ENCODE data around the gene ACOT12. TPM values are rescaled to one million over a fixed set of nuclear protein-coding genes. Genes with fewer than 3 reads are reported as not detected.

ACOT12 gene
- total RNA-seq, 1 donor from 2014 or later, result not detected

DNA sequence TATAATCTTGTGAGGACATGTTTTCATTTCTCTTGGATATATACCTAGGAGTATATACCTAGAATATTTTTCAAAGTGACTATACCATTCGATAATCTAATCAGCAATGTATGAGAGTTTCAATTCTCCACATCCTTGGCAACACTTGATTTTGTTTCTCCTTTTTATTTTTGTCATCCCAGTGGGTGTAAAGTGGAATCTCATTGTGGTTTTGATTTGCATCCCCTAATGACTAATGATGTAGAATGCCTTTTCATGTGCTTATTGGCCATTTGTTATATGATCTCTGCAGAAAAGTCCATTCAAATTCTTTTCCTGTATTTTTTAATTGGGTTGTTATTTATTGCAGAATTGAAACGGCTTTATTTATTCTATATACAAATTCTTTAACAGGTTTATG is 77.4 kb downstream of the ACOT12 start:
- TF ChIP-seq, protein P1, sequence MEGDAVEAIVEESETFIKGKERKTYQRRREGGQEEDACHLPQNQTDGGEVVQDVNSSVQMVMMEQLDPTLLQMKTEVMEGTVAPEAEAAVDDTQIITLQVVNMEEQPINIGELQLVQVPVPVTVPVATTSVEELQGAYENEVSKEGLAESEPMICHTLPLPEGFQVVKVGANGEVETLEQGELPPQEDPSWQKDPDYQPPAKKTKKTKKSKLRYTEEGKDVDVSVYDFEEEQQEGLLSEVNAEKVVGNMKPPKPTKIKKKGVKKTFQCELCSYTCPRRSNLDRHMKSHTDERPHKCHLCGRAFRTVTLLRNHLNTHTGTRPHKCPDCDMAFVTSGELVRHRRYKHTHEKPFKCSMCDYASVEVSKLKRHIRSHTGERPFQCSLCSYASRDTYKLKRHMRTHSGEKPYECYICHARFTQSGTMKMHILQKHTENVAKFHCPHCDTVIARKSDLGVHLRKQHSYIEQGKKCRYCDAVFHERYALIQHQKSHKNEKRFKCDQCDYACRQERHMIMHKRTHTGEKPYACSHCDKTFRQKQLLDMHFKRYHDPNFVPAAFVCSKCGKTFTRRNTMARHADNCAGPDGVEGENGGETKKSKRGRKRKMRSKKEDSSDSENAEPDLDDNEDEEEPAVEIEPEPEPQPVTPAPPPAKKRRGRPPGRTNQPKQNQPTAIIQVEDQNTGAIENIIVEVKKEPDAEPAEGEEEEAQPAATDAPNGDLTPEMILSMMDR (IDR thresholded peaks at IDR 0.05), result no peak
- ATAC-seq (no peak), DNase-seq (no peak)
- Histone ChIP-seq H3K27me3 (no peaks in the 10 kb centered on the region), H3K27ac (no peak overlapping the region), H3K4me3 (no peak overlapping the region), H3K36me3 (peaks cover 36% of the 10 kb centered on the region), H3K9me3 (no peaks in the 10 kb centered on the region), H3K4me1 (no peaks in the 10 kb centered on the region)
- intact Hi-C loops (cut with DNase I), result no loop called here

DNA sequence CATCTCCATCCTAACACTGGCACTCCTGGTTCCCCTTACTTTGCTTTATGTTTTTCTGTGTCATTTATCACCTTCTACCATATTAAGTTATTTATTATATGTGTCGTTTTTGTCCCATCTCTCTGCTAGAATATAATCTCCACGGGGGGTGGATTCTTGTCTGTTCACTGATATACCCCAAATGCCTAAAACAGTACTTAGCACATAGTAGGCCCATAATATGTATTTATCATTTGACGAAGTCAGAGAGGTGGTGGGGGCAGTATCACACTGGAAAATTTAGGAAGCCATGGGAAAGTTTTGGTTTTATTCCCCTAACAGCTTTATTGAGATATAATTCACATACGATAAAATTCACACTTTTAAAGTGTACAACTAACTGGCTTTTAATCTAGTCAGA is 78.1 kb downstream of the ACOT12 start:
- H3K27ac ChIP-seq, result no peak overlapping the region
- no peaks in the 10 kb centered on the region for H3K9me3 ChIP-seq
- ATAC-seq (no peak), DNase-seq (no peak)
- H3K36me3 ChIP-seq, result peaks cover 43% of the 10 kb centered on the region
- H3K27me3 ChIP-seq, result no peaks in the 10 kb centered on the region
- no peak overlapping the region for H3K4me3 ChIP-seq
- intact Hi-C loops (cut with DNase I), result no loop called here
- H3K4me1 ChIP-seq, result no peaks in the 10 kb centered on the region
- TF ChIP-seq, protein P1 (IDR thresholded peaks at IDR 0.05), result no peak

DNA sequence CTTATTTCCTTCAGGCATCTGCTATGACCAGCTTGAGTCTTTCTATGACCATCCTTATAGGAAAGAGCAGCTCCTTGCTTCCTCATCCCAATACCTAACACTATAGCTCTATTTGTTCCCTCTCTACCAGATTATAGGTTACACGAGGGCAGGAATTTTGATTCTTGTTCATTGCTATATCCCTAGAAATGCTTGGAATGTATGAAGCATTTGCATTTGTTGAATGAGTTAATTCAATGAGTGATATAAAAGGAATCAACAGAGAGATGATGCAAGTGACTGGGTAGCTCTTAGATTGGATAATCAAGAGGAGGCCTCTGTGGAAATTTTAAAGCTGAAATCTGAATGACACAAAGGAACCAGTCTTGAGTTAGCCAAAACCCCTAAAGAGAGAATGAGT is 78.6 kb downstream of the ACOT12 start:
- no peak overlapping the region for H3K4me3 ChIP-seq
- ATAC-seq, result no peak
- TF ChIP-seq, protein P1 (IDR thresholded peaks at IDR 0.05), result no peak
- peaks cover 48% of the 10 kb centered on the region for H3K36me3 ChIP-seq
- no peaks in the 10 kb centered on the region for H3K9me3 ChIP-seq
- H3K4me1 ChIP-seq, result no peaks in the 10 kb centered on the region
- intact Hi-C loops (cut with DNase I), result no loop called here
- H3K27ac ChIP-seq, result no peak overlapping the region
- no peaks in the 10 kb centered on the region for H3K27me3 ChIP-seq
- DNase-seq, result no peak

DNA sequence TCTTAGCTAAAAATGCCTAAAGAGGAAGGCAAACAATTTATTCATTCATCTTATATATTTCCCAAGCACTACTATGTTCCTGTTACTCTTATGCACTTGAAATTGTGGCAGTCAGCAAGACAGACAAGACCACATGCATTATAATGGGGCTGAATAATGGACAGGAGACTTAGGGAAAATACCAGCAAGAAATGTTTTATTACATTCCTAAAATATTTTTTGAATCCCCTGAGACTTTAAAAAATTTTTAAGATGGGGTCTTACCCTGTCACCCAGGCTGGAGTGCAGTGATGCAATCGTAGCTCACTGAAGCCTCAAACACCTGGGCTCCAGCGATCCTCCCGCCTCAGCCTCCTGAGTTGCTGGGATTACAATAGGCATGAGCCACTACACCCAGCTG is 79.4 kb downstream of the ACOT12 start:
- H3K36me3 ChIP-seq, result peaks cover 54% of the 10 kb centered on the region
- no peaks in the 10 kb centered on the region for H3K27me3 ChIP-seq
- no peak for DNase-seq
- no peak overlapping the region for H3K27ac ChIP-seq
- TF ChIP-seq, protein P1 (IDR thresholded peaks at IDR 0.05), result no peak
- no peaks in the 10 kb centered on the region for H3K4me1 ChIP-seq
- intact Hi-C loops (cut with DNase I), result no loop called here
- ATAC-seq, result no peak
- H3K4me3 ChIP-seq, result no peak overlapping the region
- H3K9me3 ChIP-seq, result no peaks in the 10 kb centered on the region

DNA sequence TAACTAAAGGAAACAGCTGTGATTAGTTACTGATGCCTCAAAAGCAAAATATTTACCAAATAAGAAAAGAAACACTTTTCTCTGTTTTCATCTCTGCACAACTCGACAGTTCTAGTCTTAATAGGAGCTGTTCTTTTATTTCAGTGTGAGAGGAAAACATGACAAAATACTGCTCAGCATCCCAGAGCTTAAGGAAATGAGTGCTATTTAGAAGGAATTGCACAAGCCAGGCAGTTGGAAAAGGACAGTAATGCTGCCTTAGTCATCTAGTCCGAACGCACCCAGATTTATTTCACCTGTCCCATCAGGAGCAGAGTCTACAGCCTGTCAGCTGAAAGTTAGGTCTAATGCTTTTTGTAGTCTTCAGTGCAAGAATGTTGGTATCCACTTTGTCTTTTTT is 80.2 kb downstream of the ACOT12 start:
- TF ChIP-seq, protein P1 (IDR thresholded peaks at IDR 0.05), result no peak
- Histone ChIP-seq H3K27ac (no peak overlapping the region), H3K4me1 (no peaks in the 10 kb centered on the region), H3K9me3 (no peaks in the 10 kb centered on the region), H3K36me3 (peaks cover 60% of the 10 kb centered on the region), H3K4me3 (no peak overlapping the region), H3K27me3 (no peaks in the 10 kb centered on the region)
- ATAC-seq, result no peak
- no peak for DNase-seq
- intact Hi-C loops (cut with DNase I), result no loop called here

DNA sequence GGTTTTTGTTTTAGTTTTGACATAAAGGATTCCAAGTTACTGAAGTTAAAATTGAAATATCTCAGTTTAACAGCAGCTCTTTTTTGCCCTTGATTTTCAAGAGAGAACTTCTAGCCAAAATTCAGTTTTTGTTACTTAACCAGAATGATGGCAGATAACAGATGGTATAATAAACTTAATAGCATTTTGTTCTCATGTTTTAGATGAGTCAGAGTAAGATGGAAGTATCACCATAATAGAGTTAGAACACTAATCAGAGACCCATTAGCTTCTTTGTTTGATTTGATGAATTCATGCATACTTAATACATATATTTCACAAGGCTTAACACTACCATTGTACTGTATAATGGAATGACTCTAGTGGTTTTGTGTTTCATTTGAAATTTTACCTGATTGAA is 80.7 kb downstream of the ACOT12 start:
- TF ChIP-seq, protein P1 (IDR thresholded peaks at IDR 0.05), result no peak
- H3K27me3 ChIP-seq, result no peaks in the 10 kb centered on the region
- H3K4me3 ChIP-seq, result no peak overlapping the region
- peaks cover 60% of the 10 kb centered on the region for H3K36me3 ChIP-seq
- DNase-seq (no peak), ATAC-seq (no peak)
- H3K27ac ChIP-seq, result no peak overlapping the region
- no peaks in the 10 kb centered on the region for H3K4me1 ChIP-seq
- H3K9me3 ChIP-seq, result no peaks in the 10 kb centered on the region
- intact Hi-C loops (cut with DNase I), result no loop called here
